Activated CD4-positive, alpha-beta T cell treated with anti-CD3 and anti-CD28 coated beads, Interleukin-2, amount 10 ng/mL, durations not matched to agents 7 days and 5 days (primary cell): ENCODE data around the gene RCE1. TPM values are rescaled to one million over a fixed set of nuclear protein-coding genes. Genes with fewer than 3 reads are reported as not detected.

Experiments
- CTCF ChIA-PET: fragments of 350-600 bp; sonication (Branson Sonifier 250); formaldehyde crosslinking; loops from one replicate; lab custom pipeline; 2021; ENCODE audit warnings: antibody characterized with exemption; lab: Charles Lee
- POLR2A ChIA-PET: fragments of 350-600 bp; sonication (Branson Sonifier 250); formaldehyde crosslinking; loops from one replicate; lab custom pipeline; 2021; ENCODE audit warnings: antibody characterized with exemption; lab: Charles Lee
- DNase-seq: peaks from one replicate; pipeline ENCODE4 v3.0.0-alpha.2; 2020
- H3K27ac Mint-ChIP-seq: one replicate; pipeline ENCODE4 v1.8.0; 2021; ENCODE audit warnings: mild to moderate bottlenecking, moderate library complexity, mixed read lengths
- H3K27me3 Mint-ChIP-seq: one replicate; pipeline ENCODE4 v1.8.0; 2021; ENCODE audit warnings: mixed read lengths
- H3K36me3 Mint-ChIP-seq: one replicate; pipeline ENCODE4 v1.8.0; 2021; ENCODE audit warnings: low read depth, mixed read lengths
- H3K4me1 Mint-ChIP-seq: one replicate; pipeline ENCODE4 v1.8.0; 2021; ENCODE audit warnings: mixed read lengths
- H3K4me3 Mint-ChIP-seq: one replicate; pipeline ENCODE4 v1.8.0; 2021; ENCODE audit warnings: mild to moderate bottlenecking, moderate library complexity, mixed read lengths
- H3K9me3 Mint-ChIP-seq: one replicate; pipeline ENCODE4 v1.8.0; 2021; ENCODE audit warnings: mixed read lengths
- total RNA-seq, 2 experiments: library from RNA; stranded (reverse); gene quantifications; one replicate each; pipeline ENCODE4 v1.2.3, GENCODE V29; 2021

RCE1 gene
- total RNA-seq, 2 experiments from 2014 or later: 23.1 to 23.7 TPM

DNA sequence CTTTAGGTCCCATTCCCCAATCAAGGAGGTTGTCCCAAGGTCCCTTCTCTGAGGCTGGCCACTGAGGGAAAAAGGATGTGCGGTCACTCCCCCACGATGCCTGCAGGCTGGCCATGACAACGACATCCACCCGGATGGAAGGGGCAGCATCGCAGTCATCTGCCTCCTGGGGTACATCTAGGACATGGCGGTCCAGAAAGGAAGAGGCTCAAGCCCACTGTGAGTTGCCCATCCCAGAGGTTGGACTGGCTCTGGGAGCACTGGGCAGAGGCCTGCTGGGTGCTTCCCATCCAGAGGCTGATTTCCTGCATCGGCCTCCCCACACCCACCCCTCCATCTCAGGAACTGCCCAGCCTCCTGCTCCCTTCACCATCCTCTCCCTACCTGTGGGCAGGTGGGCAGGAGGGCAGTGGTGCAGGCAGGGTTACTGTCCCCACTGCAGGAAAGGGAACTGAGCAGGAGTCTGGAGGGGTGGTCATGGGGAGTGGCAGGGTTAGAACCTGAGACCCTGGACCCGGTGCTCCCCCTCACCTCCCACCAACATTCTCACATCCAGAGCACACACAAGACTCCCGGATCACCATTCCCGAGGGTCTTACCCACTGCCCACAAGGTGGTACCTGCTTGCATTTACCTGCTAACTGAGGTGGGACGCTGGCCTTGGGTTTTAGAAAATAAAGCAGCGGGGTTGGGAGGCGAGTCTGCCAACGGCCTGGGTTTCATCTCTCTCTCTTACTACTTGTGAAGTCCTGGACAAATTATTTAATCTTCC lies 4.4 kb downstream of the RCE1 start:
- Mint-ChIP-seq H3K27ac (no peak overlapping the region), H3K9me3 (no peaks in the 10 kb centered on the region), H3K4me1 (peaks cover 36% of the 10 kb centered on the region), H3K36me3 (peaks cover 7% of the 10 kb centered on the region), H3K4me3 (no peak overlapping the region), H3K27me3 (no peaks in the 10 kb centered on the region)
- DNase-seq: no peak
- ChIA-PET CTCF (no interaction called here), POLR2A (no interaction called here)

DNA sequence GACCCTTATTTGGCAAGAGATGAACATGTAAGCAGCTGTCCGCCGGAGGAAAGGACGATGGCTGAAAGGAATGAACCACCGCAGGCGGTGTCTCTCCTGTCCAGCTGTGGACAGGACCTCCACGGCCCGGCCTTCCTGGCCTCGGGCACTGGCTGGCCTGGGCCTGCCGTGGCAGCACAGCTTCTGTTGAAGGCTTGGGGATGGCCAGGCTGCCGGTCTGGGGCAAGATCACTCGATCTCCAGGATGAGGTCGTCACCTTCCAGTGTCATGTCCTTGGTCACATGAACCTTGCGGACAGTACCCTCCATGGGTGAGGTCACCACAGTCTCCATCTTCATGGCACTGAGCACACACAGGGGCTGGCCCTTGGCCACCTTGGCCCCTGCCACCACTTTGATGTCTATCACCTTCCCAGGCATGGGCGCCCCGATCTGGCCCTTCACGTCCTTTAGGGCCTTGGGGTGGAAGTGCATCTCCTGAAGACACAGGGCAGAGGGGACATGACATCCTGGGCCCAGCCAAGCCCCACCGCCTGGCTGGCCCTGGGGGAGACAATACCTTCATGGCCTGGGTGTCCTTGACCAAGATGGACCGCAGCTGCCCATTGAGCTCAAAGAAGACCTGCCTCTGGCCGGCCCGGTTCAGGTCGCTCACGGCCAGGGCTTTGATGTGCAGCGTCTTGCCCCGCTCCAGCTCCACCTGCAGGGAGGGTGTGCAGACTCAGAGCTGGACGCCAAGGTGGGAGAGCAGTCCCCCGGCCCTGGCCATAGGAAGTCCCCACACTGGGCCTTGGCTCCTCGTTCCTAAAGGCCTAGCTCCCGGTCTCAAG lies 5.6 kb downstream of the RCE1 start:
- no peaks in the 10 kb centered on the region for H3K27me3 Mint-ChIP-seq
- H3K4me3 Mint-ChIP-seq: no peak overlapping the region
- peaks cover 7% of the 10 kb centered on the region for H3K36me3 Mint-ChIP-seq
- no peak overlapping the region for H3K27ac Mint-ChIP-seq
- H3K9me3 Mint-ChIP-seq: no peaks in the 10 kb centered on the region
- ChIA-PET POLR2A (no interaction called here), CTCF (interaction anchor here (1.5 kb wide), 1 partner anchor 10 kb away, joined by 3 read pairs; no protein-coding TSS in a partner anchor)
- DNase-seq: no peak
- H3K4me1 Mint-ChIP-seq: peaks cover 37% of the 10 kb centered on the region

DNA sequence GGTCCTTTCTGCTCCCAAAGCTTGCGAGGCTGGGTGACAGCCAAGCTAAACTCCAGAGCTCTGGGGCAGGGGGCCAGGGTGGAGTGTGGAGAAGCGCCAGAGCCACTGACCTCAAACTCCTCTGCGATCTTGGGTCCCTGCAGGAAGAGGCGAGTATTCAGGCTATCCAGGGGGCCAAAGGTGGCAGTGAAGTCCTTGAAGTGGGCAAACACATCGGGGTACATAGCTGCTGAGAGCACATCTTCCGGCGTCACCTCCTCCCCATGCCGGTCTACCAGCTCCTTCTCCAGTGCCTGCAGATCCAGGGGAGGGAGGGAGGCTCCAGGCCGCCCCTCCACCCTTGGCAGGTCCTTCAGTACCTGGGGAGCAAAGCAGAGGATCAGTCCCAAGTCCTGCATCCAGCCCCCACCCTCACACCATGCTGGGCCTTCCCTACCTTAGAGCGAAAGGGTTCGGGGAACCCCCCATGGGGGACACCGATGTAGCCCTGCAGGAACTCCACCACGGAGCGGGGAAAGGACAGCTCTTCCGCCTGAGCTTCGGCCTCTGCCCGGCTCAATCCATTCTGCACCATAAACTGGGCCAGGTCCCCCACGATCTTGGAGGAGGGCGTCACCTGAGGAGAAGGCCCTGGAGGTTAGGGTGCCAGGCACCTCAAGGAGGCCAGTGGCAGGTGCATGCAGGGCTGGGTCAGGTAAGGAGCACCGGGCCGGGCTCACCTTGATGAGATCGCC lies 6.4 kb downstream of the RCE1 start:
- no peaks in the 10 kb centered on the region for H3K27me3 Mint-ChIP-seq
- H3K4me3 Mint-ChIP-seq: no peak overlapping the region
- peaks cover 35% of the 10 kb centered on the region for H3K4me1 Mint-ChIP-seq
- H3K9me3 Mint-ChIP-seq: no peaks in the 10 kb centered on the region
- peaks cover 7% of the 10 kb centered on the region for H3K36me3 Mint-ChIP-seq
- ChIA-PET POLR2A (no interaction called here), CTCF (interaction anchor here (1.5 kb wide), 1 partner anchor 11 kb away, joined by 3 read pairs; no protein-coding TSS in a partner anchor)
- DNase-seq: no peak
- no peak overlapping the region for H3K27ac Mint-ChIP-seq

DNA sequence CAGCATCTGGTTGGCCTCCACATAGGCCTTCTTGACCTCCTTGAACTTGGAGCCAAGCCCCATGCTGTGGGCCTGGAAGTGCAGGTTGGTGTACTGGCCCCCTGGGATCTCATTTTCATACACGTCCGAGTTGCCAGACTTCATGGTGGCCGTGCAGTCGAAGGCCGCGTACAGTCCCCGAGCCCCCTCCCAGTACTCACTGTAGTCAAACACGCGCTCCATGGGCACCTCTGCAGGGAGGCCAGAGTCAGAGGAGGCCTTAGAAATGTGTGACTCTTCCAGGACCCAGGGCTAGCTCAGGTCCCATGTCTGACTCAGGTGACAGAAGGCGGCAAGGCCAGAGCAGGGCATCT lies 7.0 kb downstream of the RCE1 start:
- H3K9me3 Mint-ChIP-seq: no peaks in the 10 kb centered on the region
- no peak overlapping the region for H3K4me3 Mint-ChIP-seq
- ChIA-PET POLR2A (no interaction called here), CTCF (interaction anchor here (0.8 kb wide), 1 partner anchor 11 kb away, joined by 3 read pairs; no protein-coding TSS in a partner anchor)
- no peak for DNase-seq
- H3K27ac Mint-ChIP-seq: peak overlapping the region; percentile 28
- H3K27me3 Mint-ChIP-seq: no peaks in the 10 kb centered on the region
- peaks cover 4% of the 10 kb centered on the region for H3K36me3 Mint-ChIP-seq
- H3K4me1 Mint-ChIP-seq: peaks cover 32% of the 10 kb centered on the region

DNA sequence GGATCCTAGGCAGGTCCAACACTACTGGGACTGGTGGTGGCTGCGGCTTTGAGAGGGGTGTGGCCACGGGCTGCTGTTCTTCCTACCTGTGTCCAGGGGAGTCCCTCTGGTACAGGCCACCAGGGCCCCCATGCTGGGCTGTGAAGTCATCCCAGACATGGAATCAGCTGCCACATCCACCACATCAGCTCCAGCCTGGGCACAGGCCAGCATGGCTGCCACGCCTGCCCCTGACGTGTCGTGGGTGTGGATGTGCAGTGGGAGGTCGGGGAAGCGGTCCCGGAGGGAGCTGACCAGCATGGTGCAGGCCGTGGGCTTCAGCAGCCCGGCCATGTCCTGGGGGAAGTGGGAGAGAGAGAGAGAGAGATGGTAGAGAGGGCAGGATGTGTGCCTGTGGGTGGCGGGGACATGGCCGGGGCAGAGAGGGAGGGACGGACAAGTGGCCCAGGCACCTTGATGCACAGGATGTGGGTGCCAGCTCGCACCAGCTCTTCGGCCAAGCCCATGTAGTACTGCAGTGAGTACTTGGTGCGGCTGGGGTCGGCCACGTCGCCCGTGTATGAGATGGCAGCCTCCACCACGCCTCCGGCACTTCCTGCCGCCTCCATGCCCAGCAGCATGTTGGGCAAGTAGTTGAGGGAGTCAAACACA lies 7.5 kb downstream of the RCE1 start:
- Mint-ChIP-seq H3K9me3 (no peaks in the 10 kb centered on the region), H3K4me3 (no peak overlapping the region), H3K4me1 (peaks cover 32% of the 10 kb centered on the region), H3K27me3 (no peaks in the 10 kb centered on the region), H3K36me3 (peaks cover 2% of the 10 kb centered on the region), H3K27ac (peak overlapping the region; percentile 66)
- DNase-seq: no peak
- ChIA-PET CTCF (interaction anchor here (0.8 kb wide), 1 partner anchor 10 kb away, joined by 3 read pairs; no protein-coding TSS in a partner anchor), POLR2A (no interaction called here)

DNA sequence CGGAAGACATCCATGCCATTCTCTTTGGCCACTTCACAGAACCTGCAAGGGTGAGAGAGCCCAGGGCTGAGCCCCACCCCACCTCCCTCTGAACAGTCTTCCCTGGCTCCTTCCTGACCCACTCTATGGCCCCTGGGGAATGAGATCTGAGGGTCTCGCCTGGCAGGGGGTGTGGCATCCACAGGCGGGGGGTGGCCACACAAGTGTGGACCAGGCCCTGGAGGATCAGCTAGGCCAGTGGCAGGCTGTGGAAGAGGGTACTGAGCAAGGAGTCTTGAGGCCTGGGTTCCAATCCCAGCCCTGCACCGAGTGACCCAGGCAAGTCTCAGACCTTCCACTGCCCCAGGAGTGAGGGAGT lies 8.0 kb downstream of the RCE1 start:
- Mint-ChIP-seq H3K4me3 (no peak overlapping the region), H3K27ac (peak overlapping the region; percentile 66), H3K27me3 (no peaks in the 10 kb centered on the region), H3K4me1 (peaks cover 34% of the 10 kb centered on the region), H3K36me3 (peaks cover 2% of the 10 kb centered on the region), H3K9me3 (no peaks in the 10 kb centered on the region)
- POLR2A ChIA-PET: no interaction called here
- DNase-seq: no peak
- CTCF ChIA-PET: interaction anchor here (0.6 to 1.4 kb wide), 2 partner anchors 8 to 828 kb away, joined by 4 to 7 read pairs; partner anchors contain the start of gene RCE1

DNA sequence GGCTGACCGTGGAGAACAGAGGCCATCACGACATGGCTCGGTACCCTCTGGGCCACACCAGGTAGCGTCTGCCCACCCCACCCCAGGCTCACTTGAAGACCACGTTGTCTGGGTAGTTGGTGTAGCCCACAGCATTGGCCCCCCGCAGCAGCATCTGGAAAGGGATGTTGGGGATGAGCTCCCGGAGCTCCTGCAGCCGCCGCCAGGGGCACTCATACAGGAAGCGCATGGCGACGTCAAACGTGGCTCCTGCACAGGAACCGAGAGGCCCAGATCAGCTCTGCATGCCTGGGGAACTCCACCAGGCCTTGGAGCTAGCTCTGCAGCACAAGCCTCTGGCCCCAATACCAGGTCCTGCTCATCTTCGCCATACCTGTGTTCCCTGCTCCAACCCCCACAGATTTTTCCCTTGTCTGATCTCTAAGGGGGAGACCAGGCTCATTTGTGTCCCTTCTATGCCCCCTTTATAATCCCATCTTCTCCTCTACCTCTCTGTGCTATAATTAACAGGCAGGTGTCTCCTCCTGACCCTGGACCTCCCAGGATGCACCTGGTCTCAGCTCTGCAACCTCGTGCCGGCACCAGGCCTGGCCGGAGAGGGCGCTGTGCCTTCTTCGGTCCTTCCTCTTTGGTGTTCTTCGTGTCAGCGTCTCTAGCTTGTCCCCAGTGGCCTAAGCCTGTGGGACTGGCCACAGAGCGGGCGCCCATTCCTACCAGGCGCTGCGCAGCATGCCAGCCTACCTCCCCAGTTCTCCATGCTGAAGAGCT lies 8.6 kb downstream of the RCE1 start:
- Mint-ChIP-seq H3K4me3 (no peak overlapping the region), H3K27ac (peak overlapping the region; percentile 76), H3K36me3 (peaks cover 2% of the 10 kb centered on the region), H3K9me3 (no peaks in the 10 kb centered on the region), H3K4me1 (peaks cover 32% of the 10 kb centered on the region), H3K27me3 (no peaks in the 10 kb centered on the region)
- ChIA-PET POLR2A (no interaction called here), CTCF (interaction anchor here (0.5 to 1.4 kb wide), 5 partner anchors 8 to 1820 kb away, joined by 3 to 7 read pairs (median 3); partner anchors contain the start of gene RCE1)
- DNase-seq: peak; percentile 33

DNA sequence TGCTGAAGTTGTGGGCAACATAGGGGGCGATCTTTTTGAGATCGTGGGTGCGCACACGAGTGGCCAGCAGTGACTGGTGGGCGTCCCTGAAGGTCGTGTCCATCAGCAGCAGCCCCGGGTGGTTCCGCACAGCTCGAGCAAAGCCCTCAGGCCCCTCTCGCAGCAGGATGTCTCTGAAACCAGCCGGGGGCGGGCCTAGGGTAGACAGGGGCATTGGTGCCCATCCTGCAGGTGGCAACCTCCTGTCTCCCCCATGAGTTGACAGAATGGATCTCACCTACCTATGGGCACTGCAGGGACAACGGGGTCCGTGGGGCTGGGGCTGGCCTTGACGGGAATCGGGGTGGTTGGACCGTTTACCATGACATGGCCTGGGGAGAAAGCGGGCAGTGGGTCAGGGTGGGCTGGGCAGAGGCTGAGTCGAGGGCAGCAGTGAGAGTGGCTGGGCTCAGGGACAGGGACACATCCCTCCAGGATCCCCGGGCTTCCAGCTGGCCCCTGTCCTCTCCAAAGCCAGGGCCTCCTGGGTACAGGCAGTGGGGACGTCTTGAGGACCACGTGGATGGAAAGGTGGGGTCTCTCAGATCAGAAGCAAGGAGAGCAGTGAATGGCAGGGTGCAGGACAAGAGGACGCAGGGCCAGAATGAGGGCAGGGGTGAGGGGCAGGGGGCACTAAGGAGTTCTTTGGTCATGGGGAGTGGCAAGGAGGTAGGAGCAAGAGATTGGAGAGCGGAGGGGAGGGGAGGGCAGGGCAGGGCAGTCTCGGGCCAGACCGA lies 9.4 kb downstream of the RCE1 start:
- CTCF ChIA-PET: interaction anchor here (1.1 to 1.4 kb wide), 3 partner anchors 9 to 89 kb away, joined by 3 to 7 read pairs (median 3); partner anchors contain the start of gene RCE1
- Mint-ChIP-seq H3K9me3 (no peaks in the 10 kb centered on the region), H3K4me3 (no peak overlapping the region), H3K27ac (no peak overlapping the region), H3K4me1 (peaks cover 32% of the 10 kb centered on the region), H3K27me3 (no peaks in the 10 kb centered on the region), H3K36me3 (peaks cover 2% of the 10 kb centered on the region)
- POLR2A ChIA-PET: no interaction called here
- no peak for DNase-seq

DNA sequence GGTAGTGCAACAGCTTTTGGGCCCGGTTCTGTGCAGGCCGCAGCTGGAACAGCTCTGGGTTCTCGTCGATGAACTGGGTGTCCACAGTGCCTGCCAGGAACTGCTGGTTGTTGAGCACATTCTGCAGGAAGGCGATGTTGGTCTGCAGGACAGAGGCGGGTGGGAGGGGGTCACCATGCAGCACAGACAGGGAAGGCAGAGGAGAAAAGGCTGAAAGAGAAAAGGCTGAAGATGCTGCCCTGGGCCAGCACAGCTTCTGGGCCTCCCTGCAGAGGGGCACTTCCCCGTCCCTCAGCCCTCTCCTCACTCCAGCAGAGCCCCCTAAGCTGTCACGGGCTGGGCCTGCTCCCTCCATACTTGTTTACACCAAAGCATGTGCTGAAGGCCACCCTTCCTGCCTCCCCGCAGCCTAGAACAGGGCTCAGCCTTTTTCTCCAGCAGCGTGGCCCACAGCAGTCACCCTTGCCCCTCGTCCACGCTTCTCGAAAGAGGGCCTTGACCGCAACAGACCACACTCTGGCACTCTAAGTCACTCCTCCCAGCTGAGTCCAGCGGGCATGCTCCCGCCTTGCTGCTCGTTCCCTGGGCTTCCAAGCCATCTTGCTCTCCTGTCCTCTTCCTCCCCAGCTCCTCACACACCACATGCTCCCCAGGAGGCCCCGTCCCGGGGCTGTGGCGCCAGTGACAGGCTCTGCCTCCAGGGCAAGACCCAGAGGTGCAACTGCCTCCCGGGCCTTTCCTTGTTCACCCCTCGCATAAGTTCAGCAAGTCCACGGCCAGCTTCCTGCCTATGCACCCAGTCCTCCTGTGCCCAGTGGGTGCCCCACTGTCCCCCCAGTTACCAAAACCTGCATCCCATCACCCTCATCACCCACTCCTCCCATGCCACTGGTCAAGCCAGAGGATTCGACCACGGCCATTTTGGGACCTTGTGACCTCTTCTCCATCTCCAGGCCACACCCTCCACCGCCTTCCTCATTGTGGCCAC lies 10.3 kb downstream of the RCE1 start:
- ChIA-PET CTCF (interaction anchor here (0.8 to 3.3 kb wide), 4 partner anchors 9 to 175 kb away, joined by 3 to 27 read pairs (median 6); partner anchors contain the start of gene RCE1), POLR2A (interaction anchor here (1.1 kb wide), 1 partner anchor 176 kb away, joined by 3 read pairs; the partner anchor contains the start of gene RBM4B)
- Mint-ChIP-seq H3K27me3 (no peaks in the 10 kb centered on the region), H3K4me1 (peaks cover 32% of the 10 kb centered on the region), H3K9me3 (no peaks in the 10 kb centered on the region), H3K4me3 (no peak overlapping the region), H3K27ac (peak overlapping the region; percentile 28), H3K36me3 (no peaks in the 10 kb centered on the region)
- DNase-seq: no peak

DNA sequence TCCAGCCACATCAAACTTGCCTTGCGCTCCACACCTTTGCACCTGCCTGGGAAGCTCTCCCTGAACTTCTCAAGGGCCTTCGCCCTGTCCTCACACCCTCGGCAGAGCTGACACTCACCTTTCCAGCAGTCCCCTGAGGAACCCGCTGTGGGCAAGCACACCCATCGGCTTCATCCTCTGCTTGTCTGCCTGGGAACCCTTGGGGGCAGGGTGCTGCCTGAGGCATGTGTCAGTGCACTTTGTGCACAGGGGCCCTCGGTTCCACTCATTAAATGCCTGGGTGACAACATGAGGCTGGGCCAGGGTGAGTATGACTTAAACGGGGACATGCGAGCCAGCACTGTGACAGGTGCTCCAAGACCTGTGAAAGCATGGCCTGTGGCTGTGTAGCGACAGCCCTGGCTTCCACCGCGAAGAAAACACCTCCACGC lies 11.0 kb downstream of the RCE1 start:
- ChIA-PET POLR2A (interaction anchor here (1.1 kb wide), 1 partner anchor 177 kb away, joined by 3 read pairs; the partner anchor contains the start of gene RBM4B), CTCF (interaction anchor here (0.8 to 3.3 kb wide), 4 partner anchors 9 to 176 kb away, joined by 3 to 27 read pairs (median 6); partner anchors contain the start of gene RCE1)
- Mint-ChIP-seq H3K4me1 (peaks cover 32% of the 10 kb centered on the region), H3K4me3 (no peak overlapping the region), H3K9me3 (no peaks in the 10 kb centered on the region), H3K27me3 (no peaks in the 10 kb centered on the region), H3K27ac (peak overlapping the region; percentile 28), H3K36me3 (peaks cover 2% of the 10 kb centered on the region)
- DNase-seq: no peak
